GM23338 (cell line): ENCODE measurements around the gene ZBTB34. TPM values are rescaled to one million over a fixed set of nuclear protein-coding genes. Genes with fewer than 3 reads are reported as not detected.

Source experiments
- ATAC-seq: fragments of 200-7000 bp; cut with Tn5 transposase; 3 replicates; pipeline ENCODE4 v1.9.1; 2020
- DNase-seq: peaks from one replicate; pipeline ENCODE4 v3.0.0-alpha.2; 2015; ENCODE audit warnings: low spot score
- H2AFZ ChIP-seq: fragments of 200-600 bp; sonication (generic); 2 replicates; pipeline ENCODE4 v1.8.0; 2016; ENCODE audit warnings: antibody characterized with exemption, mild to moderate bottlenecking, moderate library complexity
- H3F3A ChIP-seq: fragments of 200-600 bp; sonication (generic); replicated peaks from 2 replicates; pipeline ENCODE4 v1.8.0; 2017; ENCODE audit warnings: antibody characterized with exemption, mixed run types, low read depth
- H3K27ac ChIP-seq: fragments of 200-600 bp; sonication (generic); 2 replicates; pipeline ENCODE4 v1.6.1; 2016; ENCODE audit warnings: low read depth
- H3K27me3 ChIP-seq: fragments of 200-600 bp; sonication (generic); 2 replicates; pipeline ENCODE4 v1.8.0; 2016; ENCODE audit warnings: mild to moderate bottlenecking, mixed run types, moderate library complexity; ENCODE audit not compliant: insufficient read depth
- H3K36me3 ChIP-seq: fragments of 200-600 bp; sonication (generic); 2 replicates; pipeline ENCODE4 v1.8.0; 2016; ENCODE audit warnings: mild to moderate bottlenecking; ENCODE audit not compliant: insufficient read depth
- H3K4me1 ChIP-seq: fragments of 200-600 bp; sonication (generic); 2 replicates; pipeline ENCODE4 v1.8.0; 2016; ENCODE audit warnings: mild to moderate bottlenecking, moderate library complexity; ENCODE audit not compliant: insufficient read depth
- H3K4me2 ChIP-seq: fragments of 200-600 bp; sonication (generic); 2 replicates; pipeline ENCODE4 v1.7.1; 2017; ENCODE audit warnings: mixed run types
- H3K4me3 ChIP-seq: fragments of 200-600 bp; sonication (generic); 2 replicates; pipeline ENCODE4 v1.6.1; 2016; ENCODE audit warnings: mixed run types
- H3K79me2 ChIP-seq: fragments of 200-600 bp; sonication (generic); replicated peaks from 2 replicates; pipeline ENCODE4 v1.8.0; 2017; ENCODE audit warnings: mild to moderate bottlenecking; ENCODE audit not compliant: insufficient read depth
- H3K9me2 ChIP-seq: fragments of 200-600 bp; sonication (generic); 2 replicates; pipeline ENCODE4 v1.8.0; 2017; ENCODE audit not compliant: insufficient read depth
- H4K20me1 ChIP-seq: fragments of 200-600 bp; sonication (generic); replicated peaks from 2 replicates; pipeline ENCODE4 v1.8.0; 2017; ENCODE audit warnings: mild to moderate bottlenecking; ENCODE audit not compliant: insufficient read depth
- H3K27ac Mint-ChIP-seq: 2 replicates; pipeline ENCODE4 v1.8.0; 2020; ENCODE audit warnings: inconsistent platforms, mild to moderate bottlenecking, moderate library complexity, mixed read lengths
- H3K27me3 Mint-ChIP-seq: 3 replicates; pipeline ENCODE4 v1.8.0; 2022; ENCODE audit warnings: low read depth, mild to moderate bottlenecking, moderate library complexity, mixed read lengths, inconsistent platforms; ENCODE audit not compliant: insufficient read depth, poor library complexity
- H3K36me3 Mint-ChIP-seq: 3 replicates; pipeline ENCODE4 v1.8.0; 2021; ENCODE audit warnings: low read depth, mild to moderate bottlenecking, inconsistent platforms, moderate library complexity, mixed read lengths
- H3K4me1 Mint-ChIP-seq: 3 replicates; pipeline ENCODE4 v1.8.0; 2020; ENCODE audit warnings: mild to moderate bottlenecking, inconsistent platforms, mixed read lengths
- H3K4me3 Mint-ChIP-seq: 3 replicates; pipeline ENCODE4 v1.8.0; 2021; ENCODE audit warnings: moderate library complexity, mild to moderate bottlenecking, inconsistent platforms, mixed read lengths
- H3K9me3 Mint-ChIP-seq: 3 replicates; pipeline ENCODE4 v1.8.0; 2020; ENCODE audit warnings: moderate library complexity, mild to moderate bottlenecking, inconsistent platforms, mixed read lengths
- CREB1 ChIP-seq: fragments of 250-450 bp; sonication (Bioruptor Pico); IDR thresholded peaks from 2 replicates; pipeline ENCODE4 v1.5.0; 2020; ENCODE audit warnings: low read depth, mild to moderate bottlenecking, moderate library complexity
- EZH2 ChIP-seq: fragments of 200-600 bp; sonication (generic); IDR thresholded peaks from one replicate; pipeline ENCODE4 v1.8.0; 2017; ENCODE audit warnings: antibody characterized with exemption, mild to moderate bottlenecking, low read depth; ENCODE audit not compliant: unreplicated experiment
- NANOG ChIP-seq: IDR thresholded peaks from 2 replicates; pipeline ENCODE4 v1.6.1; 2016; ENCODE audit warnings: antibody characterized with exemption, borderline replicate concordance
- POLR2AphosphoS5 ChIP-seq: IDR thresholded peaks from 2 replicates; pipeline ENCODE4 v1.6.1; 2016; ENCODE audit warnings: antibody characterized with exemption, low read depth
- STAT1 ChIP-seq: IDR thresholded peaks from one replicate; pipeline ENCODE4 v1.6.1; 2016; ENCODE audit warnings: antibody characterized with exemption; ENCODE audit not compliant: unreplicated experiment
- ZNF114 ChIP-seq: fragments of 250-450 bp; sonication (Bioruptor Pico); IDR thresholded peaks from 2 replicates; pipeline ENCODE4 v1.5.0; 2020; ENCODE audit warnings: mild to moderate bottlenecking, moderate library complexity
- ZNF331 ChIP-seq: fragments of 250-450 bp; sonication (Bioruptor Pico); IDR thresholded peaks from 2 replicates; pipeline ENCODE4 v1.5.0; 2020; ENCODE audit warnings: low read depth, mild to moderate bottlenecking, moderate library complexity
- polyA plus RNA-seq: library from polyadenylated mRNA; unstranded; fragments of >200 nt; fragmentation: Nextera tagmentation; extraction: Ambion mirVana; gene quantifications from 2 replicates; pipeline ENCODE4 v1.2.1, GENCODE V29; 2016
- total RNA-seq: library from RNA; depleted of rRNA; stranded (reverse); fragments of >200 nt; shearing (Covaris generic); gene quantifications from 2 replicates; pipeline ENCODE4 v1.2.3, GENCODE V29; 2014
- TF ChIP-seq, protein P1 (sequence below): IDR thresholded peaks from 2 replicates; pipeline ENCODE4 v1.6.1; 2016; ENCODE audit warnings: antibody characterized with exemption
- TF ChIP-seq, protein P2 (sequence below): IDR thresholded peaks from one replicate; pipeline ENCODE4 v1.6.1; 2018; ENCODE audit warnings: antibody characterized with exemption; ENCODE audit not compliant: unreplicated experiment
- TF ChIP-seq, protein P3 (sequence below): fragments of 250-450 bp; sonication (Bioruptor Pico); IDR thresholded peaks from 2 replicates; pipeline ENCODE4 v1.5.0; 2020; ENCODE audit warnings: mild to moderate bottlenecking, moderate library complexity
- TF ChIP-seq, protein P4 (sequence below), 2 experiments: fragments of 200-600 bp in 1 of 2; sonication (generic) in 1 of 2; conservative IDR thresholded peaks; 2 replicates each; pipeline versions ENCODE4 v1.5.1 to v1.6.1; 2016 to 2017; ENCODE audit warnings: antibody characterized with exemption in 2 of 2, low read depth in 2 of 2, mild to moderate bottlenecking in 2 of 2, moderate library complexity in 1 of 2

ZBTB34 gene
- total and polyA plus RNA-seq, 2 experiments from 2014 or later = 6.4 to 21.9 TPM

DNA sequence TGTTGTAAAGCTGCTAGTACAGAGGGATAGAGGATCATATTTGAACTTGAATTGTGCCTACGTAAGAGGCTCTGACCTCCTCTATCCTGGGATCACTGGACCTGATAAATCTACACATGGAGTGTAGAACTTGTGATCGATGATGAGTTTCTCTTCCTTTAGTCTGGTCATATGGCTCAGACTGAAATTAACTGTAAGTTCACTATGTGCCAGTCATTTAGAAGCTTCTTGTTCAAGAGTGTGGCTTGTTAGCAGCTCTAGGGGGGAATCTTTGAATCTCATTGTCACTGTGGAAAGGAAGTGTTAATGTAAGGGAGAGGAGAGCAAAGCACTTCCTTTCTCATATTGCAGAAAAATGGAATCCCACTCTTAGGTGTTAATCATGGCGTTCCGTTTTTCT lies 12.1 kb downstream of the ZBTB34 start (continued):
- TF ChIP-seq, protein P1, sequence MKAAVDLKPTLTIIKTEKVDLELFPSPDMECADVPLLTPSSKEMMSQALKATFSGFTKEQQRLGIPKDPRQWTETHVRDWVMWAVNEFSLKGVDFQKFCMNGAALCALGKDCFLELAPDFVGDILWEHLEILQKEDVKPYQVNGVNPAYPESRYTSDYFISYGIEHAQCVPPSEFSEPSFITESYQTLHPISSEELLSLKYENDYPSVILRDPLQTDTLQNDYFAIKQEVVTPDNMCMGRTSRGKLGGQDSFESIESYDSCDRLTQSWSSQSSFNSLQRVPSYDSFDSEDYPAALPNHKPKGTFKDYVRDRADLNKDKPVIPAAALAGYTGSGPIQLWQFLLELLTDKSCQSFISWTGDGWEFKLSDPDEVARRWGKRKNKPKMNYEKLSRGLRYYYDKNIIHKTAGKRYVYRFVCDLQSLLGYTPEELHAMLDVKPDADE = no peak
- TF ChIP-seq POLR2AphosphoS5 (no peak), NANOG (no peak), CREB1 (CRISPR knock-in tag) (no peak)

DNA sequence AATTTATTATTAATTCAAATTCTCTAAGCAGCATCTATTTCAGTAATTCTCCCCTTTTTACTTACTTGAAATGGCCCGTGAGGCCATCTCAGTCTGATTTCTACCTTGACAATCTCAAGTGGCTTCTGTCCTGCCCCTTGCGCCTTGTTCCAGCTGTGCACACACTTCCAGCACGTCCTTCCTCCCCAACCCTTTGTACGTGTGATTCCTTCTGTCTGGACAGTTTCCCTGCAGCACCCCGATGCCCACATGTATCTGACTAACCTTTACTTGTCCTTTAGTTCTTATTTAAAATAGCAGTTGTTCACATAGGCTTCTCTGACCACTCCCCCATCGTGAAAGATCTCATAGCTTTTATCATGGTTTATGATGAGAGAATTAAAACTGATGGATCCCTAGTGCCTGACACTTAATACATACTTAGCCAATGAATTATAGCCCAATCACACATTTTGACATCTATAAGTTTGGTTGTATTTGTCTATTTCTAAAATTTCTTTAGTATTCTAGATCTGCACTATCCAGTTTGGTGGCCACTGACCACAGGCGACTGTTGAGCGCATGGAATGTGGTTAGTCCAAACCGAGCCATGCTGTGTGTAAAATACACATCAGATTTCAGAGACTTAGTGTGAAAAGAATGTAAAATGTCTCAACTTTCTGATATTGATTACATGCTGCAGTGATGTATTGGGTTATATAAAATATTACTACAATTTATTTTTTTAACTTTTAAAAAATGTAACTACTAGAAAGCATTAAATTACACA lies 14.3 kb downstream of the ZBTB34 start:
- Mint-ChIP-seq H3K27me3 (peaks cover 2% of the 10 kb centered on the region), H3K9me3 (peaks cover 2% of the 10 kb centered on the region; the same call in 2 of the 3 replicates), H3K4me3 (no peak overlapping the region), H3K4me1 (peaks cover 15% of the 10 kb centered on the region), H3K27ac (no peak overlapping the region), H3K36me3 (peaks cover 14% of the 10 kb centered on the region)
- ATAC-seq (no peak), DNase-seq (no peak)
- Histone ChIP-seq H3K4me2 (no peak overlapping the region), H3K36me3 (no peaks in the 10 kb centered on the region), H3K4me3 (no peak overlapping the region), H3K9me2 (no peaks in the 10 kb centered on the region), H3K4me1 (0 out of 2 replicates have a peak, but pooled peaks cover 8% of the 10 kb centered on the region), H3K27ac (no peak overlapping the region), H4K20me1 (peaks cover 14% of the 10 kb centered on the region), H3K27me3 (no peaks in the 10 kb centered on the region), H3F3A (no peaks in the 10 kb centered on the region), H3K79me2 (peaks cover 86% of the 10 kb centered on the region), H2AFZ (no peak overlapping the region)
- TF ChIP-seq STAT1 (no peak), ZNF114 (CRISPR knock-in tag) (no peak), ZNF331 (no peak), NANOG (no peak), EZH2 (no peak)
- TF ChIP-seq, protein P2, sequence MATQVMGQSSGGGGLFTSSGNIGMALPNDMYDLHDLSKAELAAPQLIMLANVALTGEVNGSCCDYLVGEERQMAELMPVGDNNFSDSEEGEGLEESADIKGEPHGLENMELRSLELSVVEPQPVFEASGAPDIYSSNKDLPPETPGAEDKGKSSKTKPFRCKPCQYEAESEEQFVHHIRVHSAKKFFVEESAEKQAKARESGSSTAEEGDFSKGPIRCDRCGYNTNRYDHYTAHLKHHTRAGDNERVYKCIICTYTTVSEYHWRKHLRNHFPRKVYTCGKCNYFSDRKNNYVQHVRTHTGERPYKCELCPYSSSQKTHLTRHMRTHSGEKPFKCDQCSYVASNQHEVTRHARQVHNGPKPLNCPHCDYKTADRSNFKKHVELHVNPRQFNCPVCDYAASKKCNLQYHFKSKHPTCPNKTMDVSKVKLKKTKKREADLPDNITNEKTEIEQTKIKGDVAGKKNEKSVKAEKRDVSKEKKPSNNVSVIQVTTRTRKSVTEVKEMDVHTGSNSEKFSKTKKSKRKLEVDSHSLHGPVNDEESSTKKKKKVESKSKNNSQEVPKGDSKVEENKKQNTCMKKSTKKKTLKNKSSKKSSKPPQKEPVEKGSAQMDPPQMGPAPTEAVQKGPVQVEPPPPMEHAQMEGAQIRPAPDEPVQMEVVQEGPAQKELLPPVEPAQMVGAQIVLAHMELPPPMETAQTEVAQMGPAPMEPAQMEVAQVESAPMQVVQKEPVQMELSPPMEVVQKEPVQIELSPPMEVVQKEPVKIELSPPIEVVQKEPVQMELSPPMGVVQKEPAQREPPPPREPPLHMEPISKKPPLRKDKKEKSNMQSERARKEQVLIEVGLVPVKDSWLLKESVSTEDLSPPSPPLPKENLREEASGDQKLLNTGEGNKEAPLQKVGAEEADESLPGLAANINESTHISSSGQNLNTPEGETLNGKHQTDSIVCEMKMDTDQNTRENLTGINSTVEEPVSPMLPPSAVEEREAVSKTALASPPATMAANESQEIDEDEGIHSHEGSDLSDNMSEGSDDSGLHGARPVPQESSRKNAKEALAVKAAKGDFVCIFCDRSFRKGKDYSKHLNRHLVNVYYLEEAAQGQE = no peak
- TF ChIP-seq, protein P3, sequence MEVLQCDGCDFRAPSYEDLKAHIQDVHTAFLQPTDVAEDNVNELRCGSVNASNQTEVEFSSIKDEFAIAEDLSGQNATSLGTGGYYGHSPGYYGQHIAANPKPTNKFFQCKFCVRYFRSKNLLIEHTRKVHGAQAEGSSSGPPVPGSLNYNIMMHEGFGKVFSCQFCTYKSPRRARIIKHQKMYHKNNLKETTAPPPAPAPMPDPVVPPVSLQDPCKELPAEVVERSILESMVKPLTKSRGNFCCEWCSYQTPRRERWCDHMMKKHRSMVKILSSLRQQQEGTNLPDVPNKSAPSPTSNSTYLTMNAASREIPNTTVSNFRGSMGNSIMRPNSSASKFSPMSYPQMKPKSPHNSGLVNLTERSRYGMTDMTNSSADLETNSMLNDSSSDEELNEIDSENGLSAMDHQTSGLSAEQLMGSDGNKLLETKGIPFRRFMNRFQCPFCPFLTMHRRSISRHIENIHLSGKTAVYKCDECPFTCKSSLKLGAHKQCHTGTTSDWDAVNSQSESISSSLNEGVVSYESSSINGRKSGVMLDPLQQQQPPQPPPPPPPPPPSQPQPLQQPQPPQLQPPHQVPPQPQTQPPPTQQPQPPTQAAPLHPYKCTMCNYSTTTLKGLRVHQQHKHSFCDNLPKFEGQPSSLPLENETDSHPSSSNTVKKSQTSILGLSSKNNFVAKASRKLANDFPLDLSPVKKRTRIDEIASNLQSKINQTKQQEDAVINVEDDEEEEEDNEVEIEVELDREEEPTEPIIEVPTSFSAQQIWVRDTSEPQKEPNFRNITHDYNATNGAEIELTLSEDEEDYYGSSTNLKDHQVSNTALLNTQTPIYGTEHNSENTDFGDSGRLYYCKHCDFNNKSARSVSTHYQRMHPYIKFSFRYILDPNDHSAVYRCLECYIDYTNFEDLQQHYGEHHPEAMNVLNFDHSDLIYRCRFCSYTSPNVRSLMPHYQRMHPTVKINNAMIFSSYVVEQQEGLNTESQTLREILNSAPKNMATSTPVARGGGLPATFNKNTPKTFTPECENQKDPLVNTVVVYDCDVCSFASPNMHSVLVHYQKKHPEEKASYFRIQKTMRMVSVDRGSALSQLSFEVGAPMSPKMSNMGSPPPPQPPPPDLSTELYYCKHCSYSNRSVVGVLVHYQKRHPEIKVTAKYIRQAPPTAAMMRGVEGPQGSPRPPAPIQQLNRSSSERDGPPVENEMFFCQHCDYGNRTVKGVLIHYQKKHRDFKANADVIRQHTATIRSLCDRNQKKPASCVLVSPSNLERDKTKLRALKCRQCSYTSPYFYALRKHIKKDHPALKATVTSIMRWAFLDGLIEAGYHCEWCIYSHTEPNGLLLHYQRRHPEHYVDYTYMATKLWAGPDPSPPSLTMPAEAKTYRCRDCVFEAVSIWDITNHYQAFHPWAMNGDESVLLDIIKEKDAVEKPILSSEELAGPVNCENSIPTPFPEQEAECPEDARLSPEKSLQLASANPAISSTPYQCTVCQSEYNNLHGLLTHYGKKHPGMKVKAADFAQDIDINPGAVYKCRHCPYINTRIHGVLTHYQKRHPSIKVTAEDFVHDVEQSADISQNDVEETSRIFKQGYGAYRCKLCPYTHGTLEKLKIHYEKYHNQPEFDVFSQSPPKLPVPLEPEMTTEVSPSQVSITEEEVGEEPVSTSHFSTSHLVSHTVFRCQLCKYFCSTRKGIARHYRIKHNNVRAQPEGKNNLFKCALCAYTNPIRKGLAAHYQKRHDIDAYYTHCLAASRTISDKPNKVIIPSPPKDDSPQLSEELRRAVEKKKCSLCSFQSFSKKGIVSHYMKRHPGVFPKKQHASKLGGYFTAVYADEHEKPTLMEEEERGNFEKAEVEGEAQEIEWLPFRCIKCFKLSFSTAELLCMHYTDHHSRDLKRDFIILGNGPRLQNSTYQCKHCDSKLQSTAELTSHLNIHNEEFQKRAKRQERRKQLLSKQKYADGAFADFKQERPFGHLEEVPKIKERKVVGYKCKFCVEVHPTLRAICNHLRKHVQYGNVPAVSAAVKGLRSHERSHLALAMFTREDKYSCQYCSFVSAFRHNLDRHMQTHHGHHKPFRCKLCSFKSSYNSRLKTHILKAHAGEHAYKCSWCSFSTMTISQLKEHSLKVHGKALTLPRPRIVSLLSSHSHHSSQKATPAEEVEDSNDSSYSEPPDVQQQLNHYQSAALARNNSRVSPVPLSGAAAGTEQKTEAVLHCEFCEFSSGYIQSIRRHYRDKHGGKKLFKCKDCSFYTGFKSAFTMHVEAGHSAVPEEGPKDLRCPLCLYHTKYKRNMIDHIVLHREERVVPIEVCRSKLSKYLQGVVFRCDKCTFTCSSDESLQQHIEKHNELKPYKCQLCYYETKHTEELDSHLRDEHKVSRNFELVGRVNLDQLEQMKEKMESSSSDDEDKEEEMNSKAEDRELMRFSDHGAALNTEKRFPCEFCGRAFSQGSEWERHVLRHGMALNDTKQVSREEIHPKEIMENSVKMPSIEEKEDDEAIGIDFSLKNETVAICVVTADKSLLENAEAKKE (CRISPR knock-in tag) = no peak
- TF ChIP-seq, protein P4, sequence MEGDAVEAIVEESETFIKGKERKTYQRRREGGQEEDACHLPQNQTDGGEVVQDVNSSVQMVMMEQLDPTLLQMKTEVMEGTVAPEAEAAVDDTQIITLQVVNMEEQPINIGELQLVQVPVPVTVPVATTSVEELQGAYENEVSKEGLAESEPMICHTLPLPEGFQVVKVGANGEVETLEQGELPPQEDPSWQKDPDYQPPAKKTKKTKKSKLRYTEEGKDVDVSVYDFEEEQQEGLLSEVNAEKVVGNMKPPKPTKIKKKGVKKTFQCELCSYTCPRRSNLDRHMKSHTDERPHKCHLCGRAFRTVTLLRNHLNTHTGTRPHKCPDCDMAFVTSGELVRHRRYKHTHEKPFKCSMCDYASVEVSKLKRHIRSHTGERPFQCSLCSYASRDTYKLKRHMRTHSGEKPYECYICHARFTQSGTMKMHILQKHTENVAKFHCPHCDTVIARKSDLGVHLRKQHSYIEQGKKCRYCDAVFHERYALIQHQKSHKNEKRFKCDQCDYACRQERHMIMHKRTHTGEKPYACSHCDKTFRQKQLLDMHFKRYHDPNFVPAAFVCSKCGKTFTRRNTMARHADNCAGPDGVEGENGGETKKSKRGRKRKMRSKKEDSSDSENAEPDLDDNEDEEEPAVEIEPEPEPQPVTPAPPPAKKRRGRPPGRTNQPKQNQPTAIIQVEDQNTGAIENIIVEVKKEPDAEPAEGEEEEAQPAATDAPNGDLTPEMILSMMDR (conservative IDR thresholded peaks at IDR 0.05; ENCODE audit: low read depth in 2 of 2) = no peak
